Hindlimb muscle (tissue), 1 donor: ENCODE results near the gene MUC2. TPM values are rescaled to one million over a fixed set of nuclear protein-coding genes. Genes with fewer than 3 reads are reported as not detected.

Experiments used
- DNase-seq: peaks from one replicate; pipeline ENCODE4 v3.0.0-alpha.2; 2013
- polyA plus RNA-seq: library from polyadenylated mRNA; unstranded; fragments of 120-200 nt; gene quantifications from one replicate; pipeline ENCODE4 v1.2.1, GENCODE V29; 2013; ENCODE audit not compliant: insufficient read length

MUC2 gene
- polyA plus RNA-seq, 1 donor: 0.05 TPM

DNA sequence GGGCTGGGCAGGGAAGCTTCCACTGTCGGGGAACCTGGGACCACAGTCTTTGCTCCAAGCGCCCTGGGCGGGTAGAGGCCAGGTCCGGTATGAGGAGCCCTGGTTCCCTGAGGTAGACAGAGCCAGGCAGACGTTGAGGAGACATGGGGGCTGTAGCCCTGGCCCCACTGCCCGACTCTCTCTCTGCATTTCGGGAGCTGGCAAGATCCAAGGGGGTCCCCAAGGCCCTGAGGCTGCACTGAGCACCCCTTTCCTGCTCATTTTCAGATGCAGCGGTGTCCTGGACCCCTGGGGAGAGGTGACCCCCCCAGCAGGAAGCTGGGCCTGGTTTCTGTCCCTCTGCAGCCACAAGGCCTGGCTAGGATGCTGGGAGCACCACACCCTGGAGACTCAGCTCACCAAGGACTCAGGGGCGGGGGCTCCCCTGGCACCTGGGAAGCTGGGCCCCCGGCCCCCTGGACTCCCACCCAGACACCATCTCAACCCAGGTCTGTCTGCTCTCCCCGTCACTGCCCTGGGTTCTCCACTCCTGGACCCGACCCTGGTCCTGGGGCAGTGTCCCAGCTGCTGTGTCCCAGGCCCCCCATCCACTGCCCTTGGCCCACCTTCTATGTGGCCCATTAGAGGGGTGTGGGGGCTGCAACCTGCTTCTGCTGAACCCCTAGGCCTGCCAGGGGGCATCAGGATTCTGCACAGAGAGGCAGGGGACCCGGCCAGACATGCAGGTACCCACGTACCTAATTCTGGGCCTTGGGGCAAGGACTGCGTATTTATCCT, 23.1 kb upstream of the MUC2 start:
- DNase-seq: no peak

DNA sequence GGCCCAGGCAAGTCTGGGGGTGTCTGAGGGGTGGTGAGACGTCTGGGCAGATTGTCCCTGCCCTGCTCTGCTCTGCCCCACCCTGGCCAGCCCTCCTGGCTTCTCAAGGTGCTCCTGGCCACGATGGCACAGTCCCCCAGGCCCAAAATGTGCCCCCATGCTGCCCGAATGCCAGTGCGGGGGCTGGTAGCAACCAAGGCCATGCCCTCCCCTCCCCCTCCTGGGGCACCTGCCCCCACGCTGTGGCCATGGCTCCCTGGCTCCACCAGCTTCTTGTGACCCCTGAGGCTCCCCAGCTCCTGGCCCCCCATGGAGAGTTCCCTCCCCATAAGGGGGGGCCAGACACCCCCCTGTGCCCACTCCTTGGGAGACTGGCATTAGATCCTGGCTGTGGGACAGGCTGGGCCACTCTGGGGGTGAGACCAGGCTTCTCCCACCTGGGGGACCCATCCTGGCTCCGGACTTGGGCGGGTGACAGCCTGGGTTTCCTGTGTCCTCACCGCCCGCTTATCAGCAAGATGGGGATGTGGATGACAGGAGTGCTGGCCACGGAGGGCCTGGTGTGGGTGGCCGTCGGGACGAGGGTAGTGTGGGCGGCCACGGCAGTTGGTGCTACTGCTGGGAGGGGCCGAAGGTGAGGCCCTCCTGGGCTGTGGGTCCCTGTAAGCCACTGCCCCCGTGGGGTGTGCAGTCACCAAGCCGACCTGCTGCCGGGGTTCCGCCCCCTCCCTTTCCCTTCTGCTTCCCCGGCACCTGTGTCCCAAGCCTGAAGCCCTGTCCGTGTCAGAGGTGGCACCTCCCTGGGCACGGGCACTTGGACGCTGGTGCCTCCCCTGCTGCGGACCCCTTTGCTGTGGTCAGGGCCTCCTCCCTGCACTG, 22.3 kb upstream of the MUC2 start:
- no peak for DNase-seq

DNA sequence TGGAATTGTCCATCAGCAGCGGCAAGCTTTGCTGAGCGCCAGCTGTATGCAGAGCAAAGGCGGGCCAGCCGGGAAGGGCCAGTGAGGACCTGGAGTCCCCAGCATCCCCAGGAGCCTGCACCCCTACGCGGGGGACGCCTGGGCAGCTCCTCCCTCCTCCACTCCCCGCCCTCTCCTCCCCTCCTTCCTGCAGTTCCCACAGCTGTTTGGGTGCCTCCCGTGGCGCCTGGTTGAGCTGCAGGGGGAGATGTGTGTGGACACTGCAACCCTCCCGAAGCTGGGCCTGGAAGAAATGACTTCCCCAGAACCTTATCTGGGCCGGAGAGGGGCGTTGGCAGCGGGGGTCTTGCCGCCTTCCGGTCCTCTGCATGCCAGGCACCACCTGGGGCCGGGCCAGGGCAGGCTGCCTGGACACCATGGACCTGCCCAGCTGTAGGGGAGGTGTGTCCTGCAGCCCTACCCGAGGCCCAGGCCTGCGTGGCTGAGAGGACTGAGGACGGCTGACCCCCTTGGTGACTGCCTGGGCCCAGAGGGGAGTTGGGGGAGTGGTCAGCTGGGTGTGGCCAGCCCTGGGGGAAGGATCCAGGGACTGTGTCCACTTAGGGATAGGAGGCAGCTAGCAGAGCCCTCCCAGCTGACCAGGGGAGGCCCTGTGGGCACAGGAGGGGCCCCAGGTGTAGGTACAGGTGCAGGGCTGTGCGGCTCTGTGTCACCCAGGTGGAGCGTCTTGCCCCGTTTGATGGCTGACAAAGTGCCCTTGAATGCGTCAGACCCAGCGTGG, 21.4 kb upstream of the MUC2 start:
- DNase-seq: no peak

DNA sequence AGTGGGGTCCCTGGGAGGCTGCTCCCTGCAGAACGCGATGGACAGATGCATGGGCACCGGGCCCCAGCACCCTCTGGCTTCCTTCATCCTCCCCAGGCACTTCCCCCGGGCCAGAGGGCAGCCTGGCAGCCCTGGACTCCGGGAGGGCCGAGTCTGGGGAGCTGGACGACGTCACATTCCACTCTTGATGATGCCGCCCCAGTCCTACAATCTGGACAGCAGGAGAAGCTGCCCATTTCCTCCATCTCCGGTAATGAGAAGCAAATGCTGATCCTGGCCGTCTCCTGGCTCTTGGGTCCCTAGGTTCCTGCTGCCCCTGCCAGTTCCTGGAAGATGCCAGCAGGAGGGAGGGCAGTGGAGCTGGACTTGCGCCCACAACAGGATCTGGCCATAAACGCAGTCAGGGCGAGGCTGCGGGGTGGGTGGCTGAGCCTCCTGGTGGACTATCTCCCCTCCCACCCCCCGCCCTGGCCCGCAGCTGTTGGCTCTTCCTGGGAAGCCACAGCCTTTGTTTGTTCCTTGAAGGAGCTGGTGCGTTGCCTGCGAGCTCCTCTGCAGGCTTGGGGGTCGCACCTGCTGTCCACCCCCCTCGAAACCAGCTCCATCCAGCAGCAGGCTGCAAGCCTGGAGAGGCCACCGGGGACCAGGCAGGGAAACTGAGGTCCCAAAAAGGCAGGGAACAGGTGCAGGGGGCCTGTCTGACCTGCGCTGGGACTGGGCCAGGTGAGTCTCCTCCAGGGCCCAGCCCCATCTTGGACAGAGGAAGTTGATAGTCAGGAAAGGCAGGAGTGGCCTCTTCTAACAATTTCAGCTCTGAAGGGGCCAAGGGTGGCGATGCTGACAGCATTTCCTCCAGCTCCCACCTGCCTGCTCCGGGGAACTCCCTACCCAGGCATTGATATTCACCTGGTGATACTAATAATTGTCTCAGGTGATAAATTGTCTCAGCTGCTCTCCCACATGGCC, 20.2 kb upstream of the MUC2 start:
- DNase-seq: no peak

DNA sequence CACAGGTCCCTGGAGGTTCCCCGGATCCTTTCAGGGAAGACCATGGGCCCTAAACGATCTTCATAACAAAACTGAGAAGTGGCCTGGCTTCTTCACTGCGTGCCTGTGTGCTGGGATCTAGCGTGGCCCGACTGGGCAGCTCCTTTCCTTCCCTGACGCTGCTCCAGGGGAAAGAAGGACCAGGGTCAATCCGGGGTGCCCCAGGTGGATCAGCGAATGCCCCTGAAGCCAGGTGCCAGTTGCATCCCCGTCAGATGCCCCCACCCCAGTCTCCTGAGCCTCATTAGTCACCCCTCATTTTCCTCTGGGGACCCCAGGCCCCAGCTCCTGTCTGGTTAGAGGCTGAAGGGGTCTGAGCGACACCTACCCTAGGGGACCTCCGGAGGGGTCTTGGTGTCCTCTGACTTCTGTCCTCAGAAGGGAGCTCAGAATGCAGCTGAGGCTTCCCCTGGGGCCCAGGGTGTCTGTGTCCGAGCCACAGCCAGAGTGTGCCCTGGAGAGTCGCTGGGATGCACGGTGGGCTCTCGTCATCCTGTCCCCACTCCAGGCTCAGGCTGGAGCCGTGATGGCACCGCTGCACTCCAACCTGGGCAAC, 19.5 kb upstream of the MUC2 start:
- no peak for DNase-seq

DNA sequence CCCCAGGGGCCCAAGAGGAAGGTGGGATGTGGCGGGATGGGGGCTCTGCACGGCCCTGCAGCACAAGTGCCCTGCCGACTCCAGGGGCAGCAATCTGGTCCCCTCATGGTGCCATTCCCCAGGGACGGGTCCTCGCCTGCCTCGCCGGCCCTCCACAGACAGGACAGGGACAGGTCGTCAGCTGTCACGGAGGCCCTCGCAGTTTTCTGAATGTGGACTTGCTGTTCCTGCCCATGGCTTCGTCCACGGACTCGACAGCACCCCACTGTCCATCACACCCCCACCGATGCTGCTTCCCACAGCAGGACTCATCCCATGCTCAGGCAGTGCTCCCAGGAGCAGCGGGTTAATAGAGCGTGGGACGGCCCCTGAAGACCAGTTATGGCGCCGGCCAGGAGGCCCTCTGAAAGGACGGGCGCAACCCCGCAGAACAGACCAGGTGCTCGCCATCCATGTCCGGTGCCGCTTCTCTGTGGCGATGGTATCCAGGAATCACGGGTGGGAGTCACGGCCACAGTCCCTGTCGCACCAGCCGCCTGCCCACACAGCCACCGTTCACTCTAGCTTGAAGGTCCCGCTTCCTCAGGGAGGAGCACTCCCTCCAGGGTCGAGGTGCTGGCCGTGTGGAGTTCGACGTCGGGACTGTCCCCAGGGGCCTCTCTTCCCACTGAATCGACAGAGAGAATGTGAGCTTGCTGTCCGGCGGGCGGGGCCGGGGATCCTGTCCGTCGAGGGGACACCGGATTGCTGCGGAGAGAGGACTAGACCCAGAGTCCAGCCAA, 18.5 kb upstream of the MUC2 start:
- no peak for DNase-seq

DNA sequence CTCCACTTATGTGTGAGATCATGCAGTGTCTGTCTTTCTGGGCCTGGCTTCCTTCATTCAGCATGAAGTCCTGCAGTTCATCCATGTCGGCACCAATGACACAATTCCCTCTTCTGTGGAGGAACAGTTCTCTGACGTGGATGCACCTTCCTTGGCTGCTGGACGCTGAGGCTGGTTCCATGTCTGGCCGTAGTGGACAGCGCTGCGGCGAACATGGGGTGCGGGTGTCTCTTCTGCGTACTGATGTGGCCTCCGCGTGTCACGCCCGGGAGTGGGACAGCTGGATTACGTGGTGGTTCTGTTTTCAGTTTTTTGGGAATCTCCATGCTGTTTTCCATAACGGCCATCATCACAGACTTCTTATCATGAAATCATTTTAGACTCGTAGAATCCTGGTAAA, 16.9 kb upstream of the MUC2 start:
- no peak for DNase-seq

DNA sequence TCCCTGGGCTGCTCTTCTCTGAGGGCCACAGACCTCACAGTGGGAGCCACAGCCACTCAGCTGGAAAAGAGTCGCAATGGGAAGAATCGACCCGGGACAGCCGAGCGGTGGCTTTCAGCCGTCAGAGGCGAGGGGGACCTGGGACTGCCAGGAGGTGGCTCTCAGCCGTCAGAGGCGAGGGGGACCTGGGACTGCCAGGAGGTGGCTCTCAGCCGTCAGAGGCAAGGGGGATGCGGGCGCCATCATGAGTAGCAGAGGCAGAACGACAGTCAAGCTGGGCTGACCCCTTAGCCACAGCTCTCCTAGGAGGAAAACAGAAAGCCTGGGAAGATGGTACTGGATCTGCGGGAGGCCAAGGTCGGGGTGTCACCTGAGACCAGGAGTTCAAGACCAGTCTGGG, 14.9 kb upstream of the MUC2 start:
- no peak for DNase-seq

DNA sequence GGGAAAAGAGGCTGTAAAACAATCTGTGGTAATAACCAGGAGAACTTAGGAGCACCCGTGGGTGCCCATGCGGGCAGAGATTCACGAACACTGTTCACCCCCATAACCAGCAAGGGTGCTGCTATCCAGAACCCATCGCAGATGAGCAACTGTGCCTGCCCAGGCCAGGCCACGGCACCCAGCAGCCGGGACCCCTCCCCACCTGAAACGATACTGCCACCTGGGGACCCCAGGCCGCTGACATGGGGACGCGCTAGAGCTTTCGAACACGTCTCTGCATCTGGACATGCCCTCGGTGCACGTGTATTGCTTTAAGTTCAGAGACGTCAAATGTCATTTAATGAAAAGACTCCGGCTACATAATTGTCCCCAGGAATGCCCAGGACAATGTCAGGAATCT, 14.3 kb upstream of the MUC2 start:
- no peak for DNase-seq

DNA sequence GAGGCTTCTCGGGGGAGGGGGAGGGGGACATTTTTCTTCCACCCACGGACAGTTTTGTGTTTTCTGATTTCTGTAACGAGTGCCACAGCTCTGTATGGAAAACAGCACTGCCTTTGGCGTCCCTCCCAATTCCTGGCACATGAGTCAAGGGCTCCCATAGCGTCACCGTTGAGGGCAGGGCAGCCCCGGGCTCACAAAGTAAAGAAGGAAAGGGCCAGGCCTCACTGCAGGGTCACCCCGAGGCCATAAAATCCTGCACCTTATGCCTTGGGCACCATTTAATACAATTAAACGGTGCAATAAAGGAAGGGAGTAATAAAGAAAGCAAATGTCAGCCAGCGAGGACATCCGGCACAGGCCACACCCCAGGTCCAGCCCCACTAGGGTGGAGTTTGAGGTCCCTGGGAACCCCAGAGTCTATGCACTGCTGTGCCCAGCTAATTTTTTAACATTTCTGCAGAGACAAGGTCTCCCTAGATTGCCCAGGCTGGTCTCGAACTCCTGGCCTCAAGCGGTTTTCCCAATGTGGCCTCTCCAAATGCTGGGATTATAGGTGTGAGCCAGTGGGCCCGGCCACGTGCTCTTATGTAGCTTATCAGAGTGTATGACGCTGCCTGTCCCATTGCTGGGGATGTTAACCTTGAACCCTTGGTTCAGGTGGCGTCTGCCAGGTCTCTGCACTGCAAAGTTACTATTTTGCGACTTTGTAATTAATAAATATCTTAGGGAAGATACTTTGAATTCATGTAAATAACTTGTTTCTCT, 13.6 kb upstream of the MUC2 start:
- DNase-seq: no peak

DNA sequence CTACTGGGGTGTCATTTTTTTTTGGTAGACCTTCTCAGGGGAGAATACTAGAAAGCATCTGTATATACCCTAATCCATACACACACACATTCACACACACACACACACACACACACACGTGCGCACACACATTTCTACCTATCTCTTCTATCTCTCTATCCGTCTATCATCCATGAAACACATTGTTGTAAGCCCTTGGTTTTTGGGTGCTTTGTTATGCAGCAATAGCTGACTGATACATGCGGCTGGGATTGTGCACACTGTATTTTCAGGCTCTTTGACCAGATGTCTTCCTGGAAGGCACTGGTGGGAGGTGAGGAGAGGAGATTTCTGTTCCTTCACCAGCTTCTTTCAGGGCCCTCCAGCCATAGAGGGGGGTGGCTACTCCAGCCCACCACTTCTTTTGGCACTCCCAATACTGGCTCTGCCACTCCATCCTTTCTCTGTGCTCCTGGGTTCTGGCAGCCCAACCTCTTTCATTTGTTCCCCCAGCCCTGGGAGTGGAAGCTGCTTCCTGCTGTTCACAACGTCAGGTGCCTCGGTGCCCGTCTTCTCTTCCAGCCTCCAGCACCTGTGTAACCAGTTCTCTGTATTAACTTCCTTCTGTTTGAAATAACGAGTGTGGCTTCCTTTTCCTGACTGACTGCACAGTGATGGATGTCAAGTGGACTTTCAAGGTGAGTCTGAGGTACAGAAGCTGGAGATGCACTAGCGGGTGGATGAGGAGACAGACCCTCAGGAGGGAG, 12.4 kb upstream of the MUC2 start:
- DNase-seq: no peak

DNA sequence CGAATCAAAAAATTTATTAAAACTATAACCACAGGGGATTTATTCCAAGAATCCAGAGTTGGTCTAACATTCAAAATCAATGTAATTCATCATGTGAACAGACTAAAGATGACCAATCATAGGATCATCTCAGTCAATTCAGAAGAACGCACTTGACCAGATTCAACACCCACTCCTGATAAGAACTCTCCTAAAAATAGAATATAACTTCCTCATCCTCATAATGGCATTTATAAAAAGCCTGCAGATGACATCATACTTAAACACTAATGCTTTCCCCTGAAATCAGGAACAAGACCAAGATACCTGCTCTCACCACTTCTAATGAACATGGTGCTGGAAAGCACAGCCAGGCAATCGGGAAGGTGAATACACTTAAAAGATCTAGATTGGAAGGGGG, 10.5 kb upstream of the MUC2 start:
- DNase-seq: no peak

DNA sequence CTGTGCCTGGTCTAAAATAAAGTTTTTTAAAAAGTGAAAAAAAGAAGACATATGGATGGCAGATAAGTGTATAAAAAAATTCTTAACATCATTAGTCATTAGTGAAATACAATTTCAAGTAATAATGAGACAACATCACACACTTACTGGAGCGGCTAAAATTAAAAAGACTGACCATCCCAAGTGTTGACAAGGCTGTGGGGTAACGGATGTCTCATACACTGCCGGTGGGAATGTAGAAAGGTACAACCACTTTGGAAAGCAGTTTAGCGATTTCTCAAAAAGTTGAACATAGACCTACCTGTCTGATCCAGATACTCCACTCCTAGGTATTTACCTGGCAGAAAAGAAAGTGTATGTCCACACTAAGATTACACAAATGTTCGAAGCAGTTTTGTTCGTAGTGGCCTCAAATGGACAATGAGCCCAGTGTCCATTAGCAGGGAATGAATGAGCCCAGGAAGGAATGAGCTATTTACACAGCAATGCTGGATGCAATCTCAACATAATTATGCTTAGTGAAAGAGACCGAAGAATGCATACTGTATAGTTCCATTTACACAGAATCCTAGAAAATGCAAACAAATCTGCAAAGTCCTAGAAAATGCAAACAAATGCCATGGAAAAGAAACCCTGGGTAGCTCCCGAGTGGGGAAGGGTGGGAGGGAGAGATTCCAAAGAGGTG, 6.7 kb upstream of the MUC2 start:
- no peak for DNase-seq

DNA sequence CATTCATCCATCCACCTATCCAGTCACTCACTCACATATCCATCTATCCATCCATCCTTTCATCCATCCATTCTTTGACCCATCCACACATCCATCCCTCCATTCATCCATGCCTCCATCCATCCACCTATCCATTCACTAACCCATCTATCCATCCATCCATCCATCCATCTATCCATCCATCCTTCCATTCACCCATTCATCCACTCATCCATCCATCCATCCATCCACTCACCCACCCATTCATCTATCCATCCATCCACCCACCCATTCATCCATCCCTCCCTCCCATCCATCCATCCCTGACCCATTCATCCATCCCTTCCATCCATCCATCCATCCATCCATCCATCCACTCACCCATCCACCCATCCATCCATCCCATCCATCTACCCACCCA, 4.9 kb upstream of the MUC2 start:
- DNase-seq: no peak

DNA sequence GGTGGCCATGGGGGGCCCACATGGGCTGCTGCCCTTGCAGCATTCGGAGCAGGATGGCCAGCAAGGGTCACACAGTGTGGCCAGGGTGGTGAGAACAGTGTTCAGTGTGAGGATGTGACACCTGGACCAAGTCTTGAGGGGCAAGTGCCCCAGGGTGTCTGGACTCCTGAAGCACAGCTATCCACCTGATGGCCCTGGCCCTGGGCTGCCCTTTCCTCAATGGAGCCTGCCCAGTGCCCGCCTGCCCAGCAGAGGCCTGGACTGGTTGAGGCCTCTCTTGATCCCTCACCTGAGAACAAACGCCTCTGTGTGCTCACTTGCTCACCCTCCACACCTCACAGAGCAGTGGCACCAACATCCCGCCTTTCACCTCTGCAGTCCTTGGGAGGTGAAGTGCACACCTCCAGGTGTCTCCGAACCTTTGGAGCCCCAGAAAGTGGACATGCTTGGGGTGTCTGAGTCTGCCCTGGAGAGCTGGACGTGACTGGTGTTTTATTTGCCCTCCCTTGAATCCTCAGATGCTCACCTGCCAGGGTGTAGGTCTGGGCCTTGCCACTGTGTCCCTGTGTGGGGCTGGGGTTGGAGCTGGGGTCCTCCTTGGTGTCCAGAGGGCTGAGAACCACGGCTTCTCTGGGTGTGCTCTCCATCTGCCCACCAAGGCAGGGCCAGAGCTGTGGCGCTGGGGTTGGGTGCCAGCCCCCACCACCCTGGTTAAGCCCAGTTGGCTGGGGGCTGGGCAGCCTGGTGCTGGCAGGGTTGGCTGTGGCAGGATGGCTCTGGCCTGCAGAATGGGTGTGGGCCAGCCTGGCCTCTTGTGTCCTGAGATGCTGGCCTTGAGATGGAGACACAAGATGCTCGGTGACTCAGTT, 3.8 kb upstream of the MUC2 start:
- DNase-seq: no peak

DNA sequence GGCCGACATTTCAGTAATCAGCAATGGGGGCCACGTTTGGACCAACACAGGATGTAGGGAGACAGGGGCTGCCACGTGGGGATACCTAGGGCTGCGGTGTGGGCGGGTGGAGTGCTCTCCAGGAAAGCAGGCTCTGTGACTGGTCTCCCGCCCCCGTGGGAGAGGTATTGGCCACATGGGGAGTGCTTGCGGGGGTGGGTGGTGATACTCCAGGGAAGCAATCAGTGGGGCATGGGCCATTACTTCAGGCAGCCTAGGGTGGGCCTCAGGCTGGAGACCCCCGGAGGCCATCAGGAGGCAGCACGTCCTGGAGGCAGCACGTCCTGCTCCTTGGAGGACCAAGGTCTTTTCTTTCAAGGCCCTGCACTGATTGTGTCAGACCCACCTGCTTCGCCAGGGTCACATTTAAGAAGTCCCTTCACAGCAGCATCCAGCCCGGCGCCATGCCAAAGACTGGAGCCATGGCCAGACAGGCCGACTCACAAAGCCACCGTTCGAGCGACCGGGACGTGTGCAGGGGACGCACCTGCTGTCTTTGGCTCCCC, 3.0 kb upstream of the MUC2 start:
- DNase-seq: no peak

DNA sequence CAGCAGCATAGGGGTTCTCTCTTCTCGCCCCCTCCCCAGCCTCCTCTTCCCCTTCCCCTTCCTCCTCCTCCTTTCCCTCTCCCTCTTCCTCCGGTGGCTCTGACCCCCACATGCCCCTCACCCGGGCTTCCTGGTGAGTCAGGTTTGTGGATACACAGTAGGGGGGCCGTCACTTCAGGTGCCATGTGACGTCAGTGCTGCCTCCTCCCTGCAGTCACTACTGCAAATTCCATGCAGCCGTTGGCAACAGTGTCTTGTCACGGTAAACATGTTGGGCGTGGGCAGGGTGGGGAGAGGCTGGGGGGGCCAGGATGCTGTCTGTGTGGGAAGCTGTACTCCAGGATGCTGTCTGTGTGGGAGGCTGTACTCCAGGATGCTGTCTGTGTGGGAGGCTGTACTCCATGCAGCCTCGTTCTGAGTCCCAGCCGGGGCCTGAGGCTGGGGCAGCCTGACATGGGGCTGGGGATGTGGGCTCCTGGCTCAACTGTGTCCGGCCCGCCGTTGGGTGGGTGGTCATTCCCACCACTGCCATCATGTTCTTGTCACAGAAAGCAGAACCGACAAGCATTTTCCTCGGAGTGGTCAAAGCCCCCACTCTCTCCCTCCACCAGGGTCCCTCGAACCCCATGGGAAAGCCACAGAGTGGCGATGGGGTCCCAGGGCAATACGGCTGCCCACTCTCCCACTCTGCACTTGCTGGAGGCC, 2.4 kb upstream of the MUC2 start:
- DNase-seq: no peak
